Suprapubic skin (tissue), 4 donors: Measurements from ENCODE around the gene NTM. TPM values are rescaled to one million over a fixed set of nuclear protein-coding genes. Genes with fewer than 3 reads are reported as not detected.

Source experiments
- DNase-seq, 2 donors: peaks; one replicate each; pipeline ENCODE4 v3.0.0-alpha.2; 2019; ENCODE audit warnings: low spot score in 2 of 2
- H3K27ac ChIP-seq: fragments of 200-600 bp; sonication (generic); one replicate; pipeline ENCODE4 v1.5.1; 2019
- H3K27me3 ChIP-seq: fragments of 200-600 bp; sonication (generic); one replicate; pipeline ENCODE4 v1.5.1; 2019
- H3K36me3 ChIP-seq: fragments of 200-600 bp; sonication (generic); one replicate; pipeline ENCODE4 v1.5.1; 2019
- H3K4me1 ChIP-seq: fragments of 200-600 bp; sonication (generic); one replicate; pipeline ENCODE4 v1.5.1; 2019
- H3K4me3 ChIP-seq: fragments of 200-600 bp; sonication (generic); one replicate; pipeline ENCODE4 v1.5.1; 2019; ENCODE audit warnings: mild to moderate bottlenecking
- H3K9me3 ChIP-seq: fragments of 200-600 bp; sonication (generic); one replicate; pipeline ENCODE4 v1.5.1; 2019
- EP300 ChIP-seq: sonication (generic); formaldehyde crosslinking; IDR thresholded peaks from one replicate; pipeline ENCODE4 v1.6.1; 2017; ENCODE audit warnings: antibody characterized with exemption
- POLR2A ChIP-seq, 2 donors: fragments of 450-650 bp; IDR thresholded peaks; one replicate each; pipeline ENCODE4 v1.6.1; 2017; ENCODE audit warnings: antibody characterized with exemption in 2 of 2, mild to moderate bottlenecking in 2 of 2, moderate library complexity in 2 of 2
- POLR2AphosphoS5 ChIP-seq, 3 donors: sonication (generic); formaldehyde crosslinking; IDR thresholded peaks; one replicate each; pipeline ENCODE4 v1.6.1; 2017; ENCODE audit warnings: antibody characterized with exemption in 3 of 3
- WGBS: methylation state at CpG from one replicate; pipeline ENCODE4 v1.1.5; 2018; 5-methylcytosine and 5-hydroxymethylcytosine counted together
- total RNA-seq, 4 donors: library from RNA; depleted of rRNA; stranded (reverse); fragments of >200 nt; gene quantifications; one replicate each; pipeline ENCODE4 v1.1.0, GENCODE V29; 2016
- TF ChIP-seq, protein P1 (sequence below), 2 donors: fragments of 200-600 bp in 1 of 2; fragments of 450-650 bp in 1 of 2; sonication (generic) in 1 of 2; IDR thresholded peaks; one replicate each; pipeline ENCODE4 v1.5.1; 2016 to 2019; ENCODE audit warnings: antibody characterized with exemption in 2 of 2, mild to moderate bottlenecking in 1 of 2, moderate library complexity in 1 of 2

The NTM gene
- total RNA-seq, 4 donors from 2014 or later = 0.19 to 19.1 (median 2.1) TPM

DNA sequence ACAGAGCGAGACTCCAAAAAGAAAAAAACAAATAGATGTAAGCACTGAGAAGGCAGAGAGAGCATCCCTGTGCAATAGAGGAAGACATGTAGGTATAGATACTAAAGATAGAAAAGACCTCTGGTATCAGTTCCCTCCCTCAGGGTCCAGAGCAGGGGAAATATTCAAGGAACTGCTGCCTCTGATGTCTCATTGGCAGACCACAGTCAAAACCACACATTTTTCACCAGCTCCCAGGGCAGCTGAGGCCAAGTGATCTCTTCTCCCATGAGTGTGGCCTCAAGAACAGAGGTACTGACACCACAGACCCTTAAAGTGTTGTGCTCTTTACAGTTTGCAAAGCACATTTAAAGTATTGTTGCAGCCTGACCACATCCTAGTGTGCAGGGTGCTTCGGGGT is 288.5 kb downstream of the NTM start:
- Histone ChIP-seq H3K27me3 (peaks cover 8% of the 10 kb centered on the region), H3K27ac (no peak overlapping the region), H3K4me3 (no peak overlapping the region), H3K36me3 (no peaks in the 10 kb centered on the region), H3K9me3 (no peaks in the 10 kb centered on the region), H3K4me1 (no peaks in the 10 kb centered on the region)
- TF ChIP-seq, protein P1, sequence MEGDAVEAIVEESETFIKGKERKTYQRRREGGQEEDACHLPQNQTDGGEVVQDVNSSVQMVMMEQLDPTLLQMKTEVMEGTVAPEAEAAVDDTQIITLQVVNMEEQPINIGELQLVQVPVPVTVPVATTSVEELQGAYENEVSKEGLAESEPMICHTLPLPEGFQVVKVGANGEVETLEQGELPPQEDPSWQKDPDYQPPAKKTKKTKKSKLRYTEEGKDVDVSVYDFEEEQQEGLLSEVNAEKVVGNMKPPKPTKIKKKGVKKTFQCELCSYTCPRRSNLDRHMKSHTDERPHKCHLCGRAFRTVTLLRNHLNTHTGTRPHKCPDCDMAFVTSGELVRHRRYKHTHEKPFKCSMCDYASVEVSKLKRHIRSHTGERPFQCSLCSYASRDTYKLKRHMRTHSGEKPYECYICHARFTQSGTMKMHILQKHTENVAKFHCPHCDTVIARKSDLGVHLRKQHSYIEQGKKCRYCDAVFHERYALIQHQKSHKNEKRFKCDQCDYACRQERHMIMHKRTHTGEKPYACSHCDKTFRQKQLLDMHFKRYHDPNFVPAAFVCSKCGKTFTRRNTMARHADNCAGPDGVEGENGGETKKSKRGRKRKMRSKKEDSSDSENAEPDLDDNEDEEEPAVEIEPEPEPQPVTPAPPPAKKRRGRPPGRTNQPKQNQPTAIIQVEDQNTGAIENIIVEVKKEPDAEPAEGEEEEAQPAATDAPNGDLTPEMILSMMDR (IDR thresholded peaks at IDR 0.05) = no peak
- TF ChIP-seq EP300 (no peak), POLR2A (IDR thresholded peaks at IDR 0.05) (no peak), POLR2AphosphoS5 (IDR thresholded peaks at IDR 0.05) (no peak)
- WGBS = 100% methylated on average over 2 of the region's 2 CpGs
- DNase-seq = no peak

- Histone ChIP-seq H3K9me3 (no peaks in the 10 kb centered on the region), H3K36me3 (no peaks in the 10 kb centered on the region), H3K27ac (no peak overlapping the region), H3K4me3 (no peak overlapping the region), H3K27me3 (peaks cover 8% of the 10 kb centered on the region), H3K4me1 (no peaks in the 10 kb centered on the region)
- WGBS = 80% methylated on average over 11 of the region's 11 CpGs
- no peak for DNase-seq
- TF ChIP-seq POLR2AphosphoS5 (IDR thresholded peaks at IDR 0.05) (no peak), EP300 (no peak), POLR2A (IDR thresholded peaks at IDR 0.05) (no peak)
- TF ChIP-seq, protein P1 (IDR thresholded peaks at IDR 0.05) = no peak
Observed at GRCh38 chr11:131659931-131660330, 289.5 kb downstream of the NTM start.

DNA sequence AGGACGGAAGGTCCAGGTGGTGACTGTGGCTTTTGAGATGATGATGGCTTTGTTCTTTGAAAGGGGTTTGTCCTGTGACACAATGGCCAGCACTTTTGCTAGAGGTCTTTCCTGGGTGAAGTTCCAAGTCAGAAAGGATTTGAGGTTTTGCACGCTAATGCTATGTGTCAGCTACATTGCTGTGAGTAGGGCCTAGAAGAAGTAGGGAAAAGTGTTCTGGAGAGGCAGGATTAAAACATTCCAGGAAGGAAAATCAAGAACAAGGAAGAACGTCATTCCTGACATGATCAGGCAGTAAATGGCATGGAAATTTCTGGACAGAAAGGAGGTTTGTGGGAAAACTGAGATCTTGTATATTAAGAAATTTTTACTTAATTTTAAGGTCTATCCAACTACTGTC is 290.7 kb downstream of the NTM start:
- Histone ChIP-seq H3K9me3 (no peaks in the 10 kb centered on the region), H3K36me3 (no peaks in the 10 kb centered on the region), H3K27ac (no peak overlapping the region), H3K27me3 (peaks cover 4% of the 10 kb centered on the region), H3K4me3 (no peak overlapping the region), H3K4me1 (no peaks in the 10 kb centered on the region)
- 78% methylated on average over 3 of the region's 3 CpGs for WGBS
- TF ChIP-seq POLR2A (IDR thresholded peaks at IDR 0.05) = no peak
- no peak for TF ChIP-seq POLR2AphosphoS5 (IDR thresholded peaks at IDR 0.05)
- no peak for TF ChIP-seq EP300
- TF ChIP-seq, protein P1 (IDR thresholded peaks at IDR 0.05) = no peak
- no peak for DNase-seq

GRCh38 chr11:131662317-131662972 is 292.0 kb downstream of the NTM start:
- no peaks in the 10 kb centered on the region for H3K9me3 ChIP-seq
- 58% methylated on average over 13 of the region's 13 CpGs for WGBS

DNA sequence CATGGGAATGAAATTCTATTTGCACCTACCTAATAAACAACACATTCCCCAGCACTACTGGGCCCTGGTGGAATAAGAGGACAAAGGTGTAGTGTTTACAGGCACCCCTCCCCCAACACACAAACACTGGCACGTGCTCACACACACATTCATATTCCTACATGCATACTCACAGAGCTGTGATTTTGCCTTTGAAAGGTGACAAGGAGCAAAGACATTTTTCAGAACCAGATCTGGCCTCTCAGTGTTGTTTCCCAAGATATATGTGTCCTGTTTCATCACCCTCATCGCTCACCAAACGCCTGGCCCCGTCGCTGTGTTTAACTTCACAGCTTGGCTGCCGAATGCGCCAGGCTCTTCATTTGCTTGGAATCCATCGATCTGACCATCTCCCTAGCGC is 292.6 kb downstream of the NTM start:
- TF ChIP-seq EP300 (no peak), POLR2AphosphoS5 (IDR thresholded peaks at IDR 0.05) (no peak), POLR2A (IDR thresholded peaks at IDR 0.05) (no peak)
- TF ChIP-seq, protein P1 (IDR thresholded peaks at IDR 0.05) = no peak
- WGBS = 87% methylated on average over 9 of the region's 9 CpGs
- Histone ChIP-seq H3K4me3 (no peak overlapping the region), H3K27ac (no peak overlapping the region), H3K36me3 (no peaks in the 10 kb centered on the region), H3K27me3 (peaks cover 7% of the 10 kb centered on the region), H3K9me3 (no peaks in the 10 kb centered on the region), H3K4me1 (no peaks in the 10 kb centered on the region)
- no peak for DNase-seq

More at GRCh38 chr11:131662317-131662972, 292.0 kb downstream of the NTM start:
- Histone ChIP-seq H3K27ac (no peak overlapping the region), H3K36me3 (no peaks in the 10 kb centered on the region), H3K4me3 (no peak overlapping the region), H3K27me3 (peaks cover 7% of the 10 kb centered on the region), H3K4me1 (no peaks in the 10 kb centered on the region)
- TF ChIP-seq POLR2AphosphoS5 (IDR thresholded peaks at IDR 0.05) (no peak), EP300 (no peak), POLR2A (IDR thresholded peaks at IDR 0.05) (no peak)
- TF ChIP-seq, protein P1 (IDR thresholded peaks at IDR 0.05) = no peak
- no peak for DNase-seq
